NCI-H82 (cell line): ENCODE data around the gene PPP6R3.
A peak's percentile ranks its signal among the peaks of the same experiment; 100 is the strongest.

Experiments
- DNase-seq: peaks from one replicate; lab custom pipeline; 2025; lab: John Stamatoyannopoulos, UW

PPP6R3 gene

DNA sequence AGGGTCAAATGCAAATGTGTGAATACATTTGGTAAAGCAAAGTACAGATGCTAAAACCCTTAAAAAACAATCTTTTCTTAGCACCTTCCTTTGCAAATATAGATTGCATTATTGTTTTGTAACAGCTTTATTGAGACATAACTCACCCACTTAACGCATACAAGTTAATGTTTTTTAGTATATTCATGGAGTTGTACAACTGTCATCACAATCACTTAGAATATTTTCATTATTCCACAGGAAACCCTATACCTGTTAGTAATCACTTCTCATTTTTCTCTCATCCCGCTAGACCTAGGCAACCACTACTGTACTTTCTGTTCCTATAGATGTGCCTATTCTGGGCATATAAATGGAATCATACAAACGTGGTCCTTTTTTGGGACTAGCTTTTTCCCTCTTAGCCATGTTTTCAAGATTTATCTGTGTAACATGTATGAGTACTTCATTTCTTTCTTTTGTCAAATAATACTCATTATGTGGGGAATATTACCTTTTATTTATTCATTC lies 34.7 kb downstream of the PPP6R3 start:
- DNase-seq = no peak

DNA sequence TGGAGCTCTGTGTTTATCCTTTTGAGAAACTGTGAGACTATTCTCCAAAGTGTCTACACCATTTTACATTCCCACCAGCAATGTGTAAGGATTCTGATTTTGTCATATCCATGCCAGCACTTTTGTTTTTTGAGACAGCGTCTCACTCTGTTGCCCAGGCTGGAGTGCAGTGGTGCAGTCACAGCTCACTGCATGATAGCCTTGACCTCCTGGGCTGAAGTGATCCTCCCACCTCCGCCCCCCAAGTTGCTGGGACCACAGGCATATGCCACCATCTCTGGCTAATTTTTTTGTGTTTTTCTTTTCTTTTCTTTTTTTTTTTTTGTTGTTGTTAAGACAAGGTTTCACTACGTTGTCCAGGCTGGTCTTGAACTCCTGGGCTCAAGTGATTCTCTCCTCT lies 35.3 kb downstream of the PPP6R3 start:
- no peak for DNase-seq

DNA sequence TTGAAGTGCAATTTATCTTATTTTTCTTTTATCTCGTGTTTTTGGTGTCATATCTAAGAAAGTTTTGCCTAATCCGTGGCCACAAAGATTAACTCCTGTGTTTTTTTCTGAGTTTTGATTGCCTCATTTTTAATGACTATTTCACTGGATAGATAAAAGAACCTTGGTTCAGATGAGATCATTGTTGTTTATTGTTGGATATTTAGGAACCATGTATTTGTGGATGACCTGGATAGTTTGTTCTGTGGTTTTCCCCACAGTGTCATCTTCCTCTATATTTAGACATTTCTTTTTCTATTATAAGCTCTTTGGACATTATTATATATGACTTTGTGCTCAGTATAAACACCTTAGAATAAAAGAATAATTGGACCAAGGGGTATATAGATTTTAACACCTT lies 37.2 kb downstream of the PPP6R3 start:
- no peak for DNase-seq

DNA sequence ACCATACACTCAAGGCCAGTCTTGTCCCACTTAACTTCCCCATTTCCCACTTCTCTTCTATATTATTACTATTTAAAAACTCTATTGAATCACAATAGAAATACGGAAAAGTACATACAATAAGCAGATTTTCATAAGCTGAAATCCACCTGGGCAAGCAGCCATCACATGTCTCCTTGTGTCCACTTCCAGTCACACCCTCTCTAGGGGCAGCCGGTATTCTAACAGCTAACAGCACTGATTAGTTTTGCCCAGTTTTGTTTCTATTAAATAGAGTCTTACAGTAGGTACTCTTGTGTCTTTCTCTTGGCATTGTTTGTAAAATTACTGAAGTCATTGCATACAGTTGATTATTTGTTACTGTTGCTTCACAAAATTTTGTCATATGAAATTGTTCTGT lies 37.8 kb downstream of the PPP6R3 start:
- DNase-seq = no peak

DNA sequence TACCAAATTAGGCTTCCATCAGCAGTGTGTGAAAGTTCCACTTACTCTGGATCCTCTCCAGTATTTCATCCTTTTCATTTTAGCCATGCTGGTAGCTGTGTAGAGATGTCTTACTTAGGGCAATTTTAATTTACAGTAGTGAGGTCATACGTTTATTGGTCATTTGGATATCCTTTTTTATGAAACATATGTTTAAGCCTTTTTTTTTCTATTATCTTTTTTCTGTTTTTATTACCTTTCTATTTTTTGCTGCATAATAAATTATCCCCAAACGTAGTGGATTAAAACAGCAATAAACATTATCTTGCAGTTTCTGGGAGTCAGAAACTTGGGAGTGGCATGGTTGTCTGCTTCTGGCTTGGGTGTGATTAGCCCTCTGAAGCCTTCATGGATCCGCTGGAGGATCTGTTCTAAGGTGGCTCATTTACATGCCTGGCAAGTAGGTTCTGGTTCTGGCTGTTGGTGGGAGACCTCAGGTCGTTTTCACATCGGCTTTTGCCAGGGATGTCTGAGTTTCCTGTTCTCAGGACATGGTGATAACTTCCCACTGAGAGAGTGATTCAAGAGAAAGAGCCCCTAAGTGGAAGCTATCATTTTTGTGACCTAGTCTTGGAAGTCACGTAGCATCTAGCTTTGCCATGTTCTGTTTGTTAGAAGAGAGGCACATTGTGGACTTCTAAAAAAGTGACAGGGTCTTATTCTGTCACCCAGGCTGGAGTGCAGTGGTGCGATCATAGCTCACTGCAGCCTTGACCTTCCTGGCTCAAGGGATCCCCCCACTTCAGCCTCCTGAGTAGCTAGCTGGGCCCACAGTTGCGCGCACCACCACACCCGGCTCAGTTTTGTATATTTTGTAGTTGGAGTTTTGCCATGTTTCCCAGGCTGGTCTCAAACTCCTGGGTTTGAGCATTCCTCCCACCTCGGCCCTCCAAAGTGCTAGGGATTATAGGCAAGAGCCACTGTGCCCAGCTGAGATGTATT lies 38.6 kb downstream of the PPP6R3 start:
- DNase-seq = no peak

DNA sequence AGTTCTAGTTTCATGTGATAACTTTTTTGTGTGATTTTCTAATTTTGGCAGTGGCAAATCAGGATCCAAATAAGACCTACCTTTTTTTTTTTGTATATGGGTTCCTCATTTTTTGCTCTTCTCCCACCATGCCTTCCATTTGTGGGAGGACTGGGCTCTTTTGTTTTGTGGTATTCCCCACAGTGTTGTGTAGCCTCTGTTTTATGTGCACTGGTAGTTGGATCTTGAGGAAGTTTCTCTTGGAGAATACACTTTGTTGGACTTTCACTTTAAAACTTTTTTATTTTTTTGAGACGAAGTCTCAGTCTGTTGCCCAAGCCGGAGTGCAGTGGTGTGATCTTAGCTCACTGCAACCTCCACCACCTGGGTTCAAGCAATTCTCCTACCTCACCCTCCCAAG lies 39.7 kb downstream of the PPP6R3 start:
- no peak for DNase-seq

DNA sequence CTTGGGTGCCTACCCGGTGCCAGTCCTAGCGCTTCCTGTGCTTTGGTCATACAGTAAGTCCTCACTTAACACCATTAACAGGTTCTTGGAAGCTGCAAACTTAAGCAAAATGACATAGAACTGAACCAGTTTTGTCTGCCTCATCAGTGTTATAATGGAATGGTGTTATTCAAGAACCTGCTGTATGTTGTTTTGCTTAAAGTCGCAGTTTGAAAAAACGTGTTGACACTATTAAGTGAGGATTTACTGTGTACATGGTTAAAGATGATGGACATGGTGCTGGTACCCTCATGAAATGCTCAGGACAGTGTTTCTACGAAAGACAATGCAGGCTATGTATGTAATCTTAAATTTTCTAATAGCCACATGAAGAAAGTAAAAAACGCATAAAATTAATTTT lies 41.3 kb downstream of the PPP6R3 start:
- DNase-seq = no peak

DNA sequence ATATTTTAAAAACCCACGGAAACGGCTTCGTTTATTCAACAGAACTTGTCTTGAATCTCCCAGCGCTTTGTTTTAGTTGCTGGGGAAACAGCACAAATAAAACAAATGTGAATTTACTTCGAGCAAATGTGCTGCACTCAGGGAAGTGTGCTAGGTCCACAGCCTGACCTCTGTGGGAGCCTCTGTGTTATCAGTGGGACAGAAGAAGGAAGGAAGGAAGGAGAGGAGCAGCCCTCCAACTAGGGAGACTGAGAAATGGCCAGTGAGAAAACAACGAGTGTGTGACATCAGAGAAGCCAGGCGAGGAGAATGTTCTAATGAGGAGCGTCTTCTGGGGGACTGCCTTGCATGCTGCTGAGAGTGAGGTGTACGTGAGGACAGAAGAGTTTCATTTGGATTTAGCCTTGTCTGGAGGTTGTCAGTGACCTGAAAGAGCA lies 42.7 kb downstream of the PPP6R3 start:
- no peak for DNase-seq

DNA sequence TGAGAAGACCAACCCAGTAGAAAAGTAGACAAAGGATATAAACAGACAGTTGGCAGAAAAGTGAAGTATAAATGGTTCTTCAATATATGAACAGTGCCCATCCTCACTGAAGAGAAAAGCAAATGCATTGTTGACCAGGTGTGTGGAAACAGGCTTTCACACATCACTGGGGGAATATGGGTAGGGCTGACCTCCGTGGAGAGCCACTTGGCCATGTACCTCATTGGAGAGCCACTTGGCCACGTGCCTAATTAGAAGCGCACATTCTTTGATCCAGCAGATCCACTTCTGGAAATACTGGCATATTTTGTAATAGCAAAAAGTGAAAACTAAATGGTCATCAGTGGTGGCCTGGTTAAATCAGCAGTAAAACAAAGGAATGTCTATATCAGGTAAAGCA lies 43.2 kb downstream of the PPP6R3 start:
- no peak for DNase-seq

DNA sequence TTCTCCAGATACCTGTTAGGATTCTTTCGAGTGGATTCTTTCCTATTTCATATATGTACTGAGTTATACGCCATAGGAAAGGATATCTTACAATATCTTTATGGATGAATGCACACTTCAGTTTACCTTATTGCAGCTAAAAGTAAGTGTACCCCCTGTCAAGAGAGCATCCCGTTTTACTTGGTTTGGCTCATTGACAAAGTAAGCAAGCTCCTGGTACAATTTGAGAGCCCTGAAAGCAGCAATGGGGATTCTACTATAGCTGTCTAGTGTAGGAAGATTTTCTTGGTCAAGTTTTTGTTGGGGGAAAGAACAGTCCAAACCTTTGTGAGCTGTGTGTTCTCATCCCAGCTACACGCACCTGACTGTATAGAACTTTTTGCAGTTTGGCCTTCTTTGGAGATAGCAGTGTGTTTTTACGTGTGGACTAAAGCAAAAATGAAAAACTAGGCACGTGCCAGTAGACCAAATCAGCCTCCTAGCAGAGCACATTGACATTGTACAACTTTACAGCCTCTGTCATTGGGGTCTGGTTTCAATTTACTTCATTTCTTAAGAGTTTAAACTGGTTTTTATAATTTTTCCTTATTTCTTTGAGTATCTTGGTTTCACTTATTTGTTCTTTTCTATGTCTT lies 44.0 kb downstream of the PPP6R3 start:
- no peak for DNase-seq

DNA sequence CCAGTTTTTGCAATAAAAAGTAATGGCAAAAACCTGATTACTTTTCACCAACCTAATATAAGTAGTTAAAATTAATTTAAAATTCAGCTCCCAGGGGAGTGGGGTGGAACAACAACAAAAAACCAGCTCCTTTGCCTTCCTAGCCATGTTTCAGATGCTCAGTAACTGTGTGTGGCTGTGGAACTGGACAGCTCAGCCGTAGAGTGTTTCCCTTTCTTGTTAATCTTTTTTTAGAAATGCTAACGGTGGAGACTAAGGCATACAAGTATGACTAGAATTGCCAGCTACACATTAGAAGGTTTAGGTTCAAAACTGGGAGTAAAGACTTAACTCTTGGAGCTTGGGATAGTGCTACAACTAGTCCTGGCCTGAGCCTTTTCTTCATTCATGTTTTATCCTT lies 45.0 kb downstream of the PPP6R3 start:
- no peak for DNase-seq

DNA sequence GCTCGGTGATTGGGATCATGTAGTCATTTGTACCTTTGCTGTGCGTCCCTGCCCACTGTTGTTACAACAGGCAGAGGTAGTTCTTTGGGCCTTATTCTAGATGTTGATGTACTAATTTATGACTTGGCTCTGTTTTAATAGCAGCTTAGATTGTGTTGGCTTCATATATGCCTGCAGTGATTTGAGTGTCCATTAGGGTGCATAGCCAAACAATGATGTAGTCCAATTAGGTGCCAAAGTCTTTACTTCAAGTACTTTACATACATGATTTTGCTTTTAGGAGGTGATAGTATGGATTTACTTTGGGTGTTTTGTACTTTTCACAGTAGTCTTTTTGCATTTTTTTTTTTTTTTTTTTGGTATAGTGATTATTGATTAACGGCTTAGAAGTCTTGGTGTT lies 46.4 kb downstream of the PPP6R3 start:
- DNase-seq = peak; percentile 18

DNA sequence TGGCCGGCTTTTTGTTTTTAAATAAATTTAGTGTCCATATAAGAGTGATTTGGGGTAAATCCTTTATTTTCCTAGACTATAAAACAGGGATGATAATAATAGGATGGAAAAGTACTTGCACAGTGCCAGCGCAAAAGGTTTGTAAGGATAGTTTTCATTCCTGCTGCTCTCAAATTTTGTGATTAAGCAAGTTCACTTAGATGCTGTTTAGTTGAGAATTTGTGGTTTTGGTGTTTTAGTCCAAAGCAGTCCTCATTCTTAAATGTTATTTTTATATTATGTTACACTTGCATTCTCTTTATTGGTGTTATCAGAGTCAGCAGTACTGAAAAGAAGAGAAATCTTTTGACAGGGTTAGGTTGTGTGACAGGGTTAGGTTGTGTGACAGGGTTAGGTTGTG lies 47.9 kb downstream of the PPP6R3 start:
- no peak for DNase-seq

DNA sequence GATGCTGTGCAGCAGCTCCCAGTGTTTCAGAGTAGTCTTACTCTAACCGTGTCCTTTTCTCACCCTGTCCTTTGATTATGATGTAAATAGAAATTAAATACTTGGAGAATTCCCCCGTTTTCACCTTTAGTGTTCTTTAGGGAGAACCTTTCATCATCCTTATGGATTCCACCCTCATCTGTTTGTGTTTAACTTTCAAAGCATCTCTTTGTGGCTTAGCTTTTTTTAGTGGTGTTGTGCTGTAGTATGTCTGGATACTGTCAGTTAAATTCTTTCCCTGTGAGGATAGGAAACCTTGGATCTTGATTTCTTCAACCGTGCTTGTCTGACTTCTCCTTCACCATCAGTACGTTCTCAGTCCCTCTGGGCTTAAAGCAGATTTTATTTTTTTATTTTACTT lies 48.5 kb downstream of the PPP6R3 start:
- DNase-seq = no peak

DNA sequence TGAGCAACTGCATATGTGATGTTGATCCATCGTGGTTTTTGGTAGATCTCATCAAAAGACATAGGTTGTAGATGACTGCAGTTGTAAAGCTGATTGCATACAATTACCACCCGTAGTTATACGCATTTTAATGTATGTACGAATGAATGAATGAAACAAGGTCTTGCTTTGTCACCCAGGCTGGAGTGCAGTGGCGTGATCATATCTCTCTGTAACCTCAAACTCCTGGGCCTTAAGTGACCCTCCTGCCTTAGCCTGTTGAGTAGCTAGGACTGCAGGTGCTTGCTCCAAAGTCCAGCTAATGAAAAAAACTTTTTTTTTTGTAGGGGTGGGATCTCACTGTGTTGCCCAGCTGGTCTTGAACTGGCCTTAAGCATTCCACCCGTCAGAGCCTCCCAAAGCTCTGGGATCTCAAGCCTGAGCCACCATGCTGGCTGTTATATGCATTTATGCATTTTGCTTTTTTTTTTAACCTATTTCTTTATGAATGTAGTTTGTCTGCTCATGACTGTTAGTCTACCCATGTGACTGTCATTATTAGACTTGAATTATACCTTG lies 53.5 kb downstream of the PPP6R3 start:
- no peak for DNase-seq

DNA sequence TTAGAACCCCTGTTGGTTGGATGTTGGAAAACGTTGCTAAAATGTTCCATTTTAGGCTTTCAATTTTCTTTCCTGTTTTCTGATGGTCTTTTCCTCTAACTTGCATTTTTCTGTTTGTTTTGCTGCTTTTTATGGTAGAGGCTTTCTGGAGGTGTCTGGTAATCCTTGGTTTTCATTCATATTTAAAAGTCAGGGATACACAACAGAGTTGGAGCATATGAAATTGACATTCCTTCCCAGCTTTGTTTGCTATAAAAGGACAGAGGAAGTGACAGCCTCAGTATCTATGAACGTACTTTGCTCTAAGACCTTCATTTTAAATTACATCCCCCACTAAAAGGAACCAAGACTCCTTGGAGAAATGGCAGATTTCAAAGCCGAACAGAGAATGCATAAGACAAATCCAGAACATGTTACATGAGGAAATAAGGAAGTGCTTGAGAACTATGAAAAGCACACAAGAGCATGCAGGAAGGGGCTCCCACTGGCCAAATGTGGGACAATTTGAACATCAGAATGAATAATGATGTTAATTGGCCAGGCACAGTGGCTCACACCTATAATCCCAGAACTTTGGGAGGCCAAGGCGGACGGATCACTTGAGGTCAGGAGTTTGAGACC lies 56.7 kb downstream of the PPP6R3 start:
- no peak for DNase-seq

DNA sequence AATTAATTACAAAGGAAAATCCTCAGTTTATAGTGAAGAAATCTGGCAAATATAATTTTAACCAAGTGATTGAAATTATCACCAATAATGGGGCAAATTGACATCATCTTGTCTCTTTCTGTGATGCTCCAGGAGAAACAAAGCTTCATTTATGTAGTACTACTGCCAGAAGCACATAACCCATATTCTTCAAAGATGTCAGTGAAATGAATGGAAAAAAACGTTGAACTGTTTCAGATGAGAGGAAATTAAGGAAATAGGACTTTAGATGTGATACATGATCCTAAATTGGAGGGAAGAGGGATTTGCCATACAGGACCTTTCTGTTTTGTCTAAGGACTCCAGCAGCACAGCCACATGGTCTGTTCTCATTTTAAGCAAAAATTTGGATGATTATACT lies 57.6 kb downstream of the PPP6R3 start:
- DNase-seq = no peak

DNA sequence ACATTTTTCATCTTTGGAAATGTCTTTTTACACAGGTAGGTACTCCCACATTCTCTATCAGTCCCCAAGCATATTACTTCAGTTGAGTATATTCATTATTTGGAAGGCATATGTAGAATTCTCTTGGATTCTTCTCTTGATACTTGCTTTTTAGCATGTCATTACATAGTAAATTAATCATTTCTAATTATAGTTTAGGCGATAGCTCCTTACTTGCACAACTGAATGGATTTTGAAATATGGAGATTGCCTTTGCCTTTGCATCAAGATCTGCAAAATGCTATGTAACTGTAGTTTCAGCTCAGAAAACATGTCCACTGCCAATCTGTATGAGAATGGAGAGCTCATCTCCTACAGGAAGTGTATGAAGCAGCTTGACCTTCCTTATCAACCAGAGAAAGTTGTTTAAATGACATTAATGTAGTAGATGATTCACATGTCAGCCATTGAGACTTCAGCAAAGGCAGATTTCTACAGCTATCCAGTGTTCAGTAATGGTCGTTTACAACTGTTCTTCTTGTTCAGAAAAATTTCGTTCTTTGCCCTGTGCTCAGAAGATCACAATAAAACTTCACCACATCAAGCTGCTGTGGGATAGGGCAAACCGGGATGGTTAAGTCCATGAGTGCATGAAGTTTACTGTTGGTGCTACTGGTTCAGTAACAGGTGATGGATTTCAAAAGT lies 61.6 kb downstream of the PPP6R3 start:
- DNase-seq = no peak

DNA sequence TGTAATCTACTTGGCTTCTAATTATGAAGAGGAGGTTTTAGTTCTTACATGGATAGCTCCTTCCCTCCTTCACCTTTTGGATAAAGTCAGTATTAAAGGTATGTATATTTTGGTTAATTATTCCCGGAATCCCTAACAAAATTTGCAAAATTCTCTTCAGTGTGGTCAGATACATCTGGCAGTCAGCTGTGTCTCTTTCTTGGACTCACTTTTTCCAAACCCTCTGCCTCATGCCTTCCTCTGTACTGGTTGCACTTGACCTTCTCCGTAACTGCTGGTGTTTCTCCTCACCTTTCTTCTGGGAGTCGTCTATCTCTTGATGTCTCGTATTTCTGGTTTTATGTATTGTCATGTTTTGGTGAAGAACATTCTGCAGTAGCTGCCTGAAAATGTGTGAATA lies 62.5 kb downstream of the PPP6R3 start:
- no peak for DNase-seq

DNA sequence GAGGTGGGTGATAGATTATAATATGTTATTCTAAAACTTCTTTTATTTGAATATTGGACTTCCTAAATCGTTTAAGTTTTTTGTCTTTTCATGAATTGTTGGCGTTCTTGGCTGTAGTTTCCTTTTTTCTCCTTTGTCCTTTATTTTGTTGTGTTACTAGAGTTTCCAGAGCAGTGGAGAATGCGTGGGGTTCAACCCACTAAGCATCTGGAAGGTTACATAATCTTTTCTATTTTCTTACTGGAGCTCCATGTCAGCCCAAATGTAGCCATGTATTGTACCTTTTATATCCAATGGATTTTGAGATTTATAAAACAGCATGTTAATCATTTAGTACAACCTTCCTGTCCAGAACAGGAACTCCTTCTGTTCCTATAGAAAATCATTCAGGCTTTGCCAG lies 63.2 kb downstream of the PPP6R3 start:
- DNase-seq = no peak

DNA sequence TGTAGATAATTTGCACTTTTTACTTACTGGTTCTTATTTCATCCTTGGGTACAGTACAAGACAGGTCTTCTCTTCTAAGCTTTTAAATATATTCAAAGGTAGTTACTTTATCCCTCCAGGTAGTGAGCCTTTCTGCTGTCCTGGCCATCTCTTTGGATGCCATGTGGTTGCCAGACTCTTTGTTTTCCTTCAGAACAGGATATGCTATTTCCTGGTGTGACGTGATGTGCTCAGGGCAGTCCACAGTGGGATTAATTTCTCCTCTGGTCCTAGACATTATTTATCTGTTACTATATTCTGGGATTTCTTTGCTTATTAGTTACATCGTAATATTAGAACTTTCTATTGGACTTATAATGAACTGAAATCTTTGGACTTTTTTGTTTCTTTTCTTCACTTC lies 63.7 kb downstream of the PPP6R3 start:
- DNase-seq = no peak

DNA sequence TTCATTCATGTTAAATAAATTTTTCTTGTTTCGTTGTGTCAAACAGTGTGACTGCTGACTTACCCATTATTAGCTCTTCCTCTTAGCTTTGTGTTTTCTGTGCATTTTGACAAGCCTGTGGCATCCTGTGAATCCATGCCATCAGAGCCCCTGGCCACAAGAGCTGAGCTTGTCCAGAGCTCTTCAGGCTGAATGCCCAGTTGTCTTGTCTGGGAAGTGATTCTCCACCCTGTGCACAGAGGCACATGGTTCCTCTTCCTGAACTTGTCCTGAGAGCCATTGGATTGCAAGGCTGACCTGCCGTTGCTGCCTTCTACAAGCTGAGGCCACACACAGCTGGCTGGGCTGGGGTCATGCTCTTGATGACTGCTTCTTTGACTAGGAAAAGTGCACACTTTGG lies 64.1 kb downstream of the PPP6R3 start:
- no peak for DNase-seq
